NCI-H526 (cell line): ENCODE measurements around the gene ANKRD6.
"Not testable (repeated sequence)": the region's sequence is repeated elsewhere in the genome, so short reads cannot be mapped to it uniquely, and the experiment has no call there.

Experiments
- DNase-seq, 2 experiments: peaks; one replicate each; lab custom pipeline; 2025; lab: John Stamatoyannopoulos, UW

The ANKRD6 gene

DNA sequence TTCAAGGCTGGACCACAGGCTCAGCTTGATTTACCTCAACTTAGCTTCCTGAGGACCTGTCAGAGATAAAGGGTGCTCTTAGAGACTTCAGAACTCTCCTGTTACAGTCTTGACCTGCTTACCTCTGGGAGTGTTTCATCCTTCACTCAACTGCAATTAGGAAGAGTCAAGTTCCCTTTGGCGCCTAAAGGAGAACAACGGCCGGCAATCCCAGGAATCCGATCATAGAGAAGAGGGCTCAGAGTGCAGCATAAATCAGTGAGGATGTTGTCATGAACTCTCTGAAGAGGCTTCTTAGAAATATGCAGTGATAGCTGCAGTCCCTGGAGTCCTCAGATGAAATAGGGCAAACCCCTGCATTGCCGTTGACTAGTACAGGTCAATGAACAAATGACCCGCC is 169.2 kb downstream of the ANKRD6 start:
- no peak for DNase-seq

DNA sequence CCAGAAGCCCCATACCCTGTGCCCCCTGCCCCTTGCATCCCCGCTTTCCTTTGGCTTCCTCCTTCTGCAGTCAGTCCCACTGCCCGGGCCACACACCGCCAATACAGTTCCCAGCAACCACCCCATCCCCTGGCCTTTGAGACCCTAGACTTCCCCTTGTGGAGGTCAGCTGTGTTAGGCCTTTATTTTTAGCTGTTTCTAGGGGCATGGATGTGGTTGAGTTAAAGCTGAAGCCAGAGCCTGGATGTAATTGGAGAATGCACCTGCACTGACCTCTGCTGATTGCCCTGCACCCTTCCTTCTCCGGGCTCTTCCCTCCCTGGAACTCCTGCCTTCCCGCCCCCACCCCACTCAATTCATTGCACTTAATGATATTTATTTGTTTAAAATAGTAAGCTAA is 171.7 kb downstream of the ANKRD6 start:
- DNase-seq: no peak

- no peak for DNase-seq
Observed at GRCh38 chr6:89605861-89606260, 172.9 kb downstream of the ANKRD6 start.

DNA sequence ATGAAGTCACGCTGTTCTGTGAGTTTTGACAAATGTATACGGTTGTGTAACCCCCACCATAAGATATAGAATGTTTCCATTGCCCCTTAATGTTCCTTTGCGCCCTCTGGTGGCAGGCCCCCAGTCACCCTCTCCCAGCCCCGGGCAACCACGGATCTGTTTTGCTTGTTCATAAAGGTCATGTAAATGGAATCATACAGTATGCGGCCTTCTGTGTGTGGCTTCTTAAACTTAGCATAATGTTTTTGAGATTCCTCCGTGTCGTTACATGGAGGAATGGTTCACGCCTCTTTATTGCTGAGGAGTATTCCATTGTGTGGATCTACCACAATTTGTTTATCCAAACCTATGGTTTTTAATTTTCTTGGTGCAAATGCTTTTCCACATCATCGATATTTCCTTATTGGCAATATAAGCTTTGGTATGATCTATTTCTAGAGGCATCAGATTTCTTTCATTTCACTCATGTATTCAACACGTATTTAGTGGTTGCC is 177.2 kb downstream of the ANKRD6 start:
- peak; percentile 8 to 66 for DNase-seq

- no peak for DNase-seq
Observed at GRCh38 chr6:89611666-89612065, 178.7 kb downstream of the ANKRD6 start.

DNA sequence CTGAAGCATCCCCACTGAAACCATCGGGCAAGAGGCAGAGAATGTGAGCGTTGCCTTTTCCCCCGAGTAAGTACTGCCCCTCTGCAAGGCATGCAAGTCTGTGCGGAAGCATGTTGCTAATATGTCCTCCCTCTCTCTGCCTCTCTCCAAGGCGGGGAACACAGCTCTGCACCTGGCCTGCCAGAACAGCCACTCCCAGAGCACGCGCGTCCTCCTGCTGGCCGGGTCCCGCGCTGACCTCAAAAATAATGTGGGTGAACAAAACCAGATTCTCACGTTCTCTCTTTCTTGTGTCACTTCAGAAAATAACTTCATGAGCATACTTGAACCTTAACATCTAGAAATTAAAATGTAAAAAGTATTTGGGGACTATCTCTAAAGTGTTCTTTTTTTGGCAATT is 179.2 kb downstream of the ANKRD6 start:
- DNase-seq: no peak

GRCh38 chr6:89613790-89614189 is 180.8 kb downstream of the ANKRD6 start:
- DNase-seq: no peak

DNA sequence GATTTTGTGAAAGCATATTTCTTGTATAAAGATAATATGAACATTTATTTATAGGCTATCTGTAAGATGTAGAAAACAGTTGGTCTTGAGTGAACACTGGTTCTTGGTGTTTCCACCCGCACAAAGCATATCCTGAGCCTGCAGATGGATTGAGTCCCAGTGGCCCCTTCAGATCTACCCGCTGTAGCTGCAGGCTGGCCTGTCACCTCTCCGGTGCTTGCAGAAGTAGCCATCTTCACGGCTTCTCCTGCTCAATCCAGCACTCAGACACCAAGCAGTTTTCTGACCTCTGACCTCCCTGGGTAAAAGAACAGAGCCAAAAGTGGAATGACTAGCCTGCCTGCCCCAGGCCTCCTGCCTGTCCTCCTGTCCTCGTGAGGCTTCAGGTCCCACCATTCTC is 182.9 kb downstream of the ANKRD6 start:
- no peak for DNase-seq

GRCh38 chr6:89616531-89616930 is 183.6 kb downstream of the ANKRD6 start:
- no peak for DNase-seq

DNA sequence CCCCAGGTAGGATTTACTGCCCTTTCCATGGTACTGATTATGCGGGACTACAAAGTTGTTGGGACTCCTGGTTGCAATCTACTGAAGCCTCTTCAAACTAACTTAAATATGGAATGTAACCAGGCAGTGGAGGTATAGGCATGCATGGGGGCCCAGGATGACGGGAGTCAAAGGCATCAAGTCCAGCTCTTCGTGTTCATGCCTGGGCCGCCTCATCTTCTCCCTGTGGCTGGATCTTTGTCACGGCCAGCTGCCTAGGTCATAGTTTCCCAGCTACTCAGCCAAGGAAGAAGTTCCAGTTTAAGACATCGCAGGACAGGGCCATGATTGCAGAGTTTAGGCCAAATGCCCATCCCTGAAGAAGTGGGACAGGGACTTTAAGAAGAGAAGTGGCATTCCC is 185.1 kb downstream of the ANKRD6 start:
- DNase-seq: no peak

DNA sequence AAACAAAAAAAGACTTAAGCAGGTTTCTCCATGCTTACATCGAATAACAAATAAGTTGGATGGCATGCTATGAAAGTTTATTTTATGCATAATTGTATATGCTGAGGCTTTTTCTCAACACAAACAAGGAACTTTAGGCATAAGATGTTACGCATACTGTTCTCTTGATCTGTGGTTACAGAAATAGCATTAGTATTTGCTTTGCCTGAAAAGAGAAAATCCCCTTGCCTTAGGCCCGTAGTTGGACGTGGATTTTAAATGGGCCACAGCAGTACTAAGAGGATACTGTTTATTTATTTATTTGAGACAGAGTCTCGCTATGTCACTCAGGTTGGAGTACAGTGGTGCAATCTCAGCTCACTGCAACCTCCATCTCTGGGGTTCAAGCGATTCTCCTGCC is 186.6 kb downstream of the ANKRD6 start:
- DNase-seq: no peak

- no peak for DNase-seq
Observed at GRCh38 chr6:89623749-89624148, 190.8 kb downstream of the ANKRD6 start.

- no peak for DNase-seq
Observed at GRCh38 chr6:89630488-89630887, 197.5 kb downstream of the ANKRD6 start.

GRCh38 chr6:89636412-89636811 is 203.5 kb downstream of the ANKRD6 start:
- DNase-seq: not testable (repeated sequence)

DNA sequence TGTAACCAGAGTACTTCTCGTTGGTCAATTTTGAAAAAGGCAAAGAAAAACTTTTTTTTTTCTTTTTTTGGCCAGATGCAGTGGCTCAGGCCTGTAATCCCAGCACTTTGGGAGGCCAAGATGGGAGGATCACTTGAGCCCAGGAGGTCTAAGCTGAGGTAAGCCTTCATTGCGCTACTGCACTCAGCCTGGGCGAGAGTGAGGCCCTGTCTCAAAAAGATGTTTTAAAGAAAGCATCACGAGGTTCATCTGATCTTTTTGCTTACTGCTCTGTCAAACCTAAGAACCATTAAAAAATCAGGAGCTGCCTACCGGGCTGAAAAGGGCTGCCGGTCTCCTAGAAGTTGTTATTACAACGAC is 205.0 kb downstream of the ANKRD6 start:
- DNase-seq: no peak

DNA sequence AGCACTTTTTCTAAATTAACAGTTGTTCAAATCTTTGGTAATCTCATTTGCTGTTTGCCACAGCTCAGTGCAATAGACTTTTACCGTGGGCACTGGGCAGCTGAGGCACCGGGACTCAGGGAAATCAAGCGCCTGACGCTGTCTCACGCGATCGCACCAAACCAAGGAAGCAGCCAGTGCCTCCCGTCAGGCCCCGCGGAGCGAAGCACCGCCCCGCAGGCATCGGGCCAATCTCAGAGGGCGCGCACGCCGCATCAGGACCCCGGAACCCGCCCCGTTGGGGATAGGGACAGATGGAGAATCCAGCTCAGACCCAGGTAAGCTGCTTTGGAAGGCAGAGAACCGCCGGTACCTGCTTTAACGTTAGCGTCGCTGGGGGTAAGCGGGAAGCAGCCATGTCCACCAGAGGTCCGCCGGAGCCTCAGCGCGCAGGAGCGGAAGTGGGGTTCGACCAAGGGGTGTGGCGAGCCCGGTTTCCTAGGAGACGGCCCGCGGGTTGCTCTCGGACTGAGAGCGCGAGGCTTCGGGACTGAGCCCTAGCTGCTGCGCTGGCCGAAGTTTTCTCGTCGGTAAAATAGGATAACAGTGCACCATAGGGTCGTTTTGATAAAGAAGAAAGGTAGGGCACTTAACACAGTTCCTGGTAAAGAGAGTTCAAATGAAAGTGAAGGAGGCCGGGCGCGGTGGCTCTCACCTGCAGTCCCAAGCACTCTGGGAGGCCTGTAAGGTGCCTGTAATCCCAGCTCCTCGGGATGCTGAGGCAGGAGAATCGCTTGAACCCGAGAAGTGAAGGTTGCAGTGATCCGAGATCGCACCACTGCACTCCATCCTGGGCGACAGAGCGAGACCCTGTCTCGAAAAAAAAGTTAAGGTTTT is 205.6 kb downstream of the ANKRD6 start, which contains the start of gene LYRM2:
LYRM2 (minus strand) TSS at position 428 of the 876 bp plus-strand sequence; CDS start at position 397, 31 bp downstream.
- DNase-seq: peak; percentile 92 to 97

GRCh38 chr6:89640804-89641203 is 207.9 kb downstream of the ANKRD6 start:
- DNase-seq: no peak

- not testable (repeated sequence) for DNase-seq
Observed at GRCh38 chr6:89641581-89641980, 208.6 kb downstream of the ANKRD6 start.

- no peak for DNase-seq
Observed at GRCh38 chr6:89642956-89643355, 210.0 kb downstream of the ANKRD6 start.

- DNase-seq: no peak
Observed at GRCh38 chr6:89643406-89643805, 210.5 kb downstream of the ANKRD6 start.

DNA sequence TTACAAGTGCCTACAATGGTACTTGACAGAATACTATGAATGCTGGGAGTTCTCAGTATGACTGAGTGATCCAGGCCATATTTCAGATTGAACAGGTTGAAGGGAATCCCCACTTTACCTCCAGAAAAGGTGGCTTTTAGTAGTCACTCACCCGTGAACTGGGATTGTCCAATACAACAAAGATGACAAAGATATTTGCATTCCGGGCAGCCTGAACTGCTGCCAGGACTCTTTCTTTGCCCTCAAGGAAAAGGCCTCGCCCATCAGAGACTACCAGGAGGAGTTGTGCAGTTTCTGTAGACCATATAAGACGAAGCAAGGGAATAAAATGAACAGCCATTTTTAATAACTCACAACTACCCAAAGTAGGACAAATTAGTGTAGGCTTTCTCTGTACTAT is 211.9 kb downstream of the ANKRD6 start:
- DNase-seq: no peak

DNA sequence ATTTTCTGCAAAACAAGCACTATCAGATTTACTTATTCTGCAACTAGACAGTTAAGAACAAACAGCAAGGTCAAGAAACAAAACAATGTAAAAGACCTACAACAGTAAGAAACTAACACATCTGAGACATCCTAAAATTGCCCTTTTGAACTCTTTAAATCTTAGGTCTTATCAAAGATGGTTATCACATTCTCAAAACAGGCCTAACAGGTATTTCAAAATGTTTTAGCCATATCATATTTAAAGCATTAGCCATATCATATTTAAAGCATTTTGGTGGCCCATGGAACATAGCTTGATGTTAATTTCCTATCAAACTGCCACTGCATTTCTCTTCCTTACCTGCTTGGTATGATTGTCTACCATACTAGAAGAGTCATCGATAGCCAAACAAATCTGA is 216.7 kb downstream of the ANKRD6 start:
- no peak for DNase-seq

- DNase-seq: no peak
Observed at GRCh38 chr6:89650579-89650978, 217.6 kb downstream of the ANKRD6 start.

DNA sequence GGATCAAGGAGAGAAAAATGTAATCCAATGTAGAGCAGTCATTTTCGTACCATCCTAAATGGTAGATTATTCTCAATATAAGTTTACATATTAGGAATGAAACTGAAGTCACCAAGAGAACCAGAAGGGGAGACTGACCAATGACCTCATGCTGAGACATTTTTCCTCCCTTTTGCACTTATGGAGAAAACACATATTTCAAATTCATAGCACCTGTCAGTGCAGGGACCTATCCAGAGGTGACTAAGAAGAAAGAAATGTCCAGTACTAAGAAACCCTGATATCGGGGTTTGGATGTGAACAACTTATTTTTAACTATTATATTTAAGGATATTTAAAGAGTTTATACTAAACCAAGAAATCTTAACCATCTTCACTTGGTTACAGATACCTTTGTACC is 222.2 kb downstream of the ANKRD6 start:
- DNase-seq: no peak
